ENCODE data around the gene PRR19. TPM values are rescaled to one million over a fixed set of nuclear protein-coding genes. Genes with fewer than 3 reads are reported as not detected.

The PRR19 gene
- total RNA-seq, 1 donor from 2014 or later, result not detected

GRCh38 chr19:42269478-42270345 is 32.2 kb upstream of the PRR19 start:
- DNase-seq (peak; percentile 55), ATAC-seq (ENCODE audit: poor library complexity) (no peak)
- intact Hi-C loops (cut with DNase I), result no loop called here

GRCh38 chr19:42270346-42271044 is 31.4 kb upstream of the PRR19 start:
- intact Hi-C loops (cut with DNase I), result no loop called here
- DNase-seq (peak; percentile 68), ATAC-seq (ENCODE audit: poor library complexity) (no peak)

- DNase-seq (no peak), ATAC-seq (ENCODE audit: poor library complexity) (no peak)
- intact Hi-C loops (cut with DNase I), result no loop called here
These were observed 30.9 kb upstream of the PRR19 start for GRCh38 chr19:42271045-42271419.

- ATAC-seq (ENCODE audit: poor library complexity) (no peak), DNase-seq (no peak)
- intact Hi-C loops (cut with DNase I), result no loop called here
These were observed 29.9 kb upstream of the PRR19 start for GRCh38 chr19:42271861-42272534.

GRCh38 chr19:42272535-42272897 is 29.4 kb upstream of the PRR19 start:
- ATAC-seq (ENCODE audit: poor library complexity) (no peak), DNase-seq (no peak)
- intact Hi-C loops (cut with DNase I), result no loop called here

- ATAC-seq (ENCODE audit: poor library complexity) (no peak), DNase-seq (no peak)
- intact Hi-C loops (cut with DNase I), result no loop called here
These were observed 28.9 kb upstream of the PRR19 start for GRCh38 chr19:42272989-42273406.

- intact Hi-C loops (cut with DNase I), result no loop called here
- ATAC-seq (ENCODE audit: poor library complexity) (no peak), DNase-seq (no peak)
These were observed 28.4 kb upstream of the PRR19 start for GRCh38 chr19:42273407-42274064.

- DNase-seq, result no peak
These were observed 27.8 kb upstream of the PRR19 start for GRCh38 chr19:42274065-42274682.

GRCh38 chr19:42275103-42275502 is 26.8 kb upstream of the PRR19 start:
- DNase-seq (no peak), ATAC-seq (ENCODE audit: poor library complexity) (no peak)
- intact Hi-C loops (cut with DNase I), result no loop called here

More at GRCh38 chr19:42274065-42274682, 27.8 kb upstream of the PRR19 start:
- ATAC-seq (ENCODE audit: poor library complexity), result no peak
- intact Hi-C loops (cut with DNase I), result no loop called here

- intact Hi-C loops (cut with DNase I), result no loop called here
- no peak for ATAC-seq (ENCODE audit: poor library complexity)
- DNase-seq, result no peak
These were observed 26.4 kb upstream of the PRR19 start for GRCh38 chr19:42275517-42275916.

- intact Hi-C loops (cut with DNase I), result no loop called here
- ATAC-seq (ENCODE audit: poor library complexity) (no peak), DNase-seq (no peak)
These were observed 25.6 kb upstream of the PRR19 start for GRCh38 chr19:42276284-42276683.

GRCh38 chr19:42276821-42277220 is 25.1 kb upstream of the PRR19 start:
- DNase-seq (no peak), ATAC-seq (ENCODE audit: poor library complexity) (no peak)
- intact Hi-C loops (cut with DNase I), result no loop called here

GRCh38 chr19:42277821-42278451 is 24.0 kb upstream of the PRR19 start:
- ATAC-seq (ENCODE audit: poor library complexity) (no peak), DNase-seq (peak; percentile 52)
- intact Hi-C loops (cut with DNase I), result no loop called here

- ATAC-seq (ENCODE audit: poor library complexity) (no peak), DNase-seq (no peak)
- intact Hi-C loops (cut with DNase I), result no loop called here
These were observed 23.3 kb upstream of the PRR19 start for GRCh38 chr19:42278452-42279154.

- intact Hi-C loops (cut with DNase I), result no loop called here
- DNase-seq (no peak), ATAC-seq (ENCODE audit: poor library complexity) (no peak)
These were observed 22.6 kb upstream of the PRR19 start for GRCh38 chr19:42279155-42279901.

- DNase-seq, result peak; percentile 95
- ATAC-seq (ENCODE audit: poor library complexity), result peak; percentile 73
- intact Hi-C loops (cut with DNase I), result loop anchor here (2.0 kb wide), 1 partner anchor 33 kb away; no protein-coding TSS in a partner anchor
These were observed 21.8 kb upstream of the PRR19 start for GRCh38 chr19:42279902-42280814.
